ENCODE measurements around the gene CACUL1. TPM values are rescaled to one million over a fixed set of nuclear protein-coding genes. Genes with fewer than 3 reads are reported as not detected.

Gene CACUL1
- total RNA-seq, 6 experiments from 2014 or later, result 15.5 to 26.4 (median 17.8) TPM

DNA sequence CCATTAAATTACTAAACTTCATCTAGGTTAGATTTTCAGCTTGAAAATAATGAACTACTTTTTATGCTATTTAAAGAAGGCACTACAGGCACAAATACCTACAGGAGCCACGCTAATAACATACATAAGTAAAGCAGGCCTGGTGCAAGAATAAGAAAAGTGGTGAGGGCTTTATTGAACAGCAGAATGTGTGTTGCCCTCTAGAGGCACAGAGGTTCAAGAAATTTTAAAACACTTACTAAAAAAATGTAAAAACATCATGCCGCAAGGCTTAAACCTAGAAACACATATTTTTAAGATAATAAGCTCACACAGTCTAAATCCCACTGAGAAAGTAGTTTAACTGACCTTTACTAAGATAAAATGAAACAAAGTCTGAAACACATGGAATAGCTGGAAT, 20.3 kb downstream of the CACUL1 start:
- H3K36me3 ChIP-seq, result no peaks in the 10 kb centered on the region
- H3K27me3 ChIP-seq, result no peaks in the 10 kb centered on the region
- intact Hi-C loops (cut with DNase I), result no loop called here
- H3K4me1 ChIP-seq, result peaks cover 0 to 25% (median 4%) of the 10 kb centered on the region in 4 donors
- no peaks in the 10 kb centered on the region for H3K9me3 ChIP-seq
- H3K4me3 ChIP-seq, result no peak overlapping the region
- TF ChIP-seq, protein P1, sequence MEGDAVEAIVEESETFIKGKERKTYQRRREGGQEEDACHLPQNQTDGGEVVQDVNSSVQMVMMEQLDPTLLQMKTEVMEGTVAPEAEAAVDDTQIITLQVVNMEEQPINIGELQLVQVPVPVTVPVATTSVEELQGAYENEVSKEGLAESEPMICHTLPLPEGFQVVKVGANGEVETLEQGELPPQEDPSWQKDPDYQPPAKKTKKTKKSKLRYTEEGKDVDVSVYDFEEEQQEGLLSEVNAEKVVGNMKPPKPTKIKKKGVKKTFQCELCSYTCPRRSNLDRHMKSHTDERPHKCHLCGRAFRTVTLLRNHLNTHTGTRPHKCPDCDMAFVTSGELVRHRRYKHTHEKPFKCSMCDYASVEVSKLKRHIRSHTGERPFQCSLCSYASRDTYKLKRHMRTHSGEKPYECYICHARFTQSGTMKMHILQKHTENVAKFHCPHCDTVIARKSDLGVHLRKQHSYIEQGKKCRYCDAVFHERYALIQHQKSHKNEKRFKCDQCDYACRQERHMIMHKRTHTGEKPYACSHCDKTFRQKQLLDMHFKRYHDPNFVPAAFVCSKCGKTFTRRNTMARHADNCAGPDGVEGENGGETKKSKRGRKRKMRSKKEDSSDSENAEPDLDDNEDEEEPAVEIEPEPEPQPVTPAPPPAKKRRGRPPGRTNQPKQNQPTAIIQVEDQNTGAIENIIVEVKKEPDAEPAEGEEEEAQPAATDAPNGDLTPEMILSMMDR (IDR thresholded peaks at IDR 0.05), result peak in 3 of 4 donors; percentile 16 to 30 (median 21)
- TF ChIP-seq POLR2A (IDR thresholded peaks at IDR 0.05), result no peak
- DNase-seq (no peak), ATAC-seq (no peak)
- 78% methylated on average over 2 of the region's 2 CpGs for WGBS (ENCODE audit: insufficient coverage, low coverage, low lambda C conversion rate, missing lambda C conversion rate)
- H3K27ac ChIP-seq, result no peak overlapping the region

DNA sequence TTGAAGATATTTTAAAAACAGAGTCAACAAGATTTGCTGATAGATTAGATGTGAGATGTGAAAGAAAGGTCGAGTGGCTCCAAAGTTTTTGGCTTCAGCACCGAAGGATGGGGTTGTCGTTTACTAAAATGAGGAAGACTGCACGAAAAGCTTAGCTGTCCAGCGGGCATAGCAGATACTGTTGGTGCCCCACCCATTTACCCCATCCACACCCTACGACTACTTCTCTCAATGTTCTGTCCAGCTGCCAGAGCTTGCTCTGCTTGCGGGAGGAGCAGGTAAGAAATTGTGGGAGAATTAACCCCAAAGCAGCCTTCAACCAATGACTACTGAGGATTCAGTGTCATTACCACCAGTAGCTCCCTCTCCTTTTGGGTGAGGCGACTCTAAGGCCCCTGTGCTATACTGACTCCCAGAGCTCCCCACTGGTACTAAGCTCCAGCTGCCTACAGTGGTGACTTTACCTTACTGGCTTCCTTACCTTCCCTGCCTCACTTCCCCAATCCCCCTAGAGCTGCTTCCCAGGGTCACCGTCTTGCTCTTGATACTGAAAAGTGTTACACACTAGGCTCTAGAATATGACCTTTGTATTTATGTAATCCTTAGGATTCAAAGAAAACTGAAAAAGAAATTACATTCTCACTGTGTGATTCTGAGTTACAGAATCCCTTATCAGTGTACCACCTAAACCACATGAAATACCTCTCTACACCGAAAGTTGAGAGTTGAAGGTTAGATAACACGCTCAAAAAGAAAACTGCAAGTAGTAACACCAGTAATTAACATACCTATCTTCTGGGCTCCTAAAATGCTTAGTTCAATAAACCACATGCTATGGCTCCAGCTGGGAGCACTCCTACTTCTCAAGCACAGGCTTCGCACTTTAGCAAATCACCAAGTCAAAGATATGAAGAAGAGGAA, 22.3 kb downstream of the CACUL1 start:
- Histone ChIP-seq H3K4me3 (no peak overlapping the region), H3K4me1 (peaks cover 0 to 14% (median 3%) of the 10 kb centered on the region in 4 donors), H3K36me3 (no peaks in the 10 kb centered on the region), H3K27me3 (no peaks in the 10 kb centered on the region), H3K9me3 (no peaks in the 10 kb centered on the region), H3K27ac (no peak overlapping the region)
- intact Hi-C loops (cut with DNase I), result no loop called here
- peak; percentile 30 to 67 (median 44) for ATAC-seq
- no peak for DNase-seq
- TF ChIP-seq, protein P1 (IDR thresholded peaks at IDR 0.05), result no peak
- TF ChIP-seq POLR2A (IDR thresholded peaks at IDR 0.05), result no peak
- 78% methylated on average over 10 of the region's 12 CpGs for WGBS (ENCODE audit: insufficient coverage, low coverage, low lambda C conversion rate, missing lambda C conversion rate)

DNA sequence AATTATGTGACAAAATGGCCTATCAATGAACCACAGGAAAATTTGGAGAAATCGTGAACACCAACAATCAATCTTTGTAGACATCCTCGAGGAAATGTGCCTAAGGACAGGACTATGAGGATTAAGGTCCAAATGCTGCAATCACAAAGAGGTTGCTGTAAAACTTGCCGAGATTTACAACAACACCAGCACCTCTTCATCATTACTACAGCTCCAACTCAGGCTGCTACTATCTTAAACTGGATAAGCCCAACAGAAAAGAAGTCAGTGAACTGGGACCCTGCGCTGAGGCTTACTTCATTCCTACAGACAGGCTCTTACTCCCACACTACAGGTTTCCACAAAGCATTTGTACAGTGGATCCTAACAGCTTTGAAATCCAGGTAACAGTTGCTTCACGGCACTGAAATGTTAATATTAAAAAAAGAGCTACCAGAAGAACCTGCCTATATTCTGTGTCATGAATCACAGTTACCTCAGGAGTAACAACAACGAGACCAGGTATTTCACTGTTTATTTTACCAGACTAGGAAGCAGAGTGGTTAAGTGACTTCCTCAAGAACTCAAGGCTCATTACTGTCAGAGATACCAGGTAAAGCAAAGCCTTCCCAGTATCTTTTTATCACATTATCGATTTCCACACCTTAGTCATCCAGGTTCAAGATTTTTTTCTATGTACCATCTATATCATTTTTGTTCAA, 23.9 kb downstream of the CACUL1 start:
- intact Hi-C loops (cut with DNase I), result no loop called here
- no peaks in the 10 kb centered on the region for H3K27me3 ChIP-seq
- TF ChIP-seq, protein P1 (IDR thresholded peaks at IDR 0.05), result no peak
- no peak for TF ChIP-seq POLR2A (IDR thresholded peaks at IDR 0.05)
- no peaks in the 10 kb centered on the region for H3K36me3 ChIP-seq
- DNase-seq (no peak), ATAC-seq (peak in 3 of 4 donors; percentile 57 to 71 (median 69))
- H3K4me3 ChIP-seq, result no peak overlapping the region
- WGBS (ENCODE audit: insufficient coverage, low coverage, low lambda C conversion rate, missing lambda C conversion rate), result 17% methylated on average over 4 of the region's 7 CpGs
- peak overlapping the region in 1 of 3 donors; percentile 20 for H3K27ac ChIP-seq
- peaks cover 0 to 11% (median 3%) of the 10 kb centered on the region in 4 donors for H3K4me1 ChIP-seq
- H3K9me3 ChIP-seq, result no peaks in the 10 kb centered on the region

DNA sequence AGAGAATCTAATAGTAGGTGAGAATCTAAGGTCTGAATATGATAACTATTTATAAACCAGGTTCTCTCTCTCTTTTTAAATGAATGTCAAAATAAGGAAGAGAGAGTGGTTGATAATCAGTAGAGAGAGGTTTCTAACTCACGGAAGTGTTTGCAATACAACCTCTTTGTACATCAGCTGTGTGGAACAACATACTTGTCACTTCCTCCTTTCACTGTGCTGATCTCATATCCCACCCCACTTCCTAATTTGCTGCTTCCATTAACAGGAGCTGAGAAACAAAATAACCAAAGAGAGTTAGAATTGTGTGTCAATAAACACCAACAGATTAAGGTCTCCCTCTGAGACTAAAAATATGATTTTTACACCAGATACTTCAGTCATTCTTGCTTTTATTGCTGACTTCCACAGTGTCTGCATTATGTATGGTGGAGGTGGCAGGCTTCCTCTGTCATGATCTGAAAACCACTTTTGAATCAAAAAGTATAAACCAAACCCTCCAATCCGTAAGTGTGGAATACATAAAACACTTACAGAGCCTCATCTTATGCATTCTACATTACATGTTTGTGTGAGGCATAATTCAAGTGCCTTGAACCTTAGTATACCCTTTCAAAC, 25.0 kb downstream of the CACUL1 start:
- intact Hi-C loops (cut with DNase I), result no loop called here
- H3K4me1 ChIP-seq, result peaks cover 0 to 11% (median 3%) of the 10 kb centered on the region in 4 donors
- WGBS (ENCODE audit: insufficient coverage, low coverage, low lambda C conversion rate, missing lambda C conversion rate), result 47% methylated on average over 2 of the region's 2 CpGs

More for the DNA sequence above, 25.0 kb downstream of the CACUL1 start:
- ATAC-seq (peak; percentile 65 to 76 (median 75)), DNase-seq (no peak)
- Histone ChIP-seq H3K36me3 (no peaks in the 10 kb centered on the region), H3K9me3 (no peaks in the 10 kb centered on the region), H3K27me3 (no peaks in the 10 kb centered on the region), H3K4me3 (no peak overlapping the region), H3K27ac (peak overlapping the region in 2 of 3 donors; percentile 20 to 52)
- TF ChIP-seq, protein P1 (IDR thresholded peaks at IDR 0.05), result no peak
- TF ChIP-seq POLR2A (IDR thresholded peaks at IDR 0.05), result no peak
